Measurements from ENCODE around the gene NOL4.
A peak's percentile ranks its signal among the peaks of the same experiment; 100 is the strongest.

DNA sequence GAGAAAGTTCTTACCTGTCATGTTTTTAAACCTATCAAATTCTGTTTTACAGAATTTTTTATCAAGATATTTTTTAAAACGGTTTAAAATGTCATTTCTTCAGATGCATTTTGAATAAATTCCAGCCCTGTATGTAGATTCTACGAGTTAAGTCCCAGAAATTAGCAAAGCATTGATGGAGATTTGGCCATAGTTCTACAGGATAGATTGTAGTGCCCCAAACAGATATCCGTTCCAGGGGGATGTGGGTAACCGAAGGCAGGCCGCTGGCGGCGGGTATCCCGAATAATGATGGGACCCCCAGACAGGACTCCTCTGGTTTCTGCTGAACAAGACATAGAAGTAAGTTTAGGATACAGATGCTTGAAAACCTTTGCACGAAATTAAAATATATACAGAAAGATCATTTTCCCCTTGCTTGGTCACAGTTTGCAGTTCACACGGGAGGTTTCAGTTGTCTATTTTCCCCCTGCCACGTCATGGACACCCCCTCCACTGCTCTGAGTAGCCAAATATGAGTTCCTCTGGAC, 755 bp downstream of the NOL4 start:
- peak; percentile 39; the same call in 1 of the 2 replicates for TF ChIP-seq EZH2phosphoT487 (IDR thresholded peaks at IDR 0.05; ENCODE audit: insufficient read depth, low read depth)
- TF ChIP-seq EZH2 (IDR thresholded peaks at IDR 0.05; ENCODE audit: insufficient read depth, poor library complexity, severe bottlenecking): peak; percentile 63
